PC-9 (cell line): ENCODE measurements around the gene STMN3. TPM values are rescaled to one million over a fixed set of nuclear protein-coding genes. Genes with fewer than 3 reads are reported as not detected.

Source experiments
- BruUV-seq: library from RNA; stranded (reverse); fragments of 400-500 nt; replicated peaks from 2 replicates; lab custom pipeline; 2021; lab: Mats Ljungman, UMichigan
- CTCF ChIA-PET: fragments of 300-600 bp; sonication (Branson Sonifier 250); formaldehyde crosslinking; loops from one replicate; lab custom pipeline; 2022; ENCODE audit warnings: antibody characterized with exemption; lab: Charles Lee
- POLR2A ChIA-PET: fragments of 300-600 bp; sonication (Branson Sonifier 250); formaldehyde crosslinking; loops from one replicate; lab custom pipeline; 2022; ENCODE audit warnings: antibody characterized with exemption; ENCODE audit not compliant: unreplicated experiment; lab: Charles Lee
- DNase-seq, 2 experiments: peaks; one replicate each; pipeline versions ENCODE4 v3.0.0 to v3.0.0-alpha.2; 2015 to 2022; ENCODE audit warnings: mixed read lengths in 1 of 2
- H2AFZ ChIP-seq: fragments of 200-600 bp; sonication (generic); 2 replicates; pipeline ENCODE4 v1.8.1; 2017; ENCODE audit warnings: antibody characterized with exemption
- H3F3A ChIP-seq: fragments of 200-600 bp; sonication (generic); 2 replicates; pipeline ENCODE4 v1.8.1; 2017; ENCODE audit warnings: antibody characterized with exemption, mild to moderate bottlenecking, low read depth; ENCODE audit not compliant: insufficient read depth
- H3K27ac ChIP-seq: fragments of 200-600 bp; sonication (generic); 2 replicates; pipeline ENCODE4 v1.6.1; 2016; ENCODE audit warnings: mixed run types
- H3K27me3 ChIP-seq: fragments of 200-600 bp; sonication (generic); 2 replicates; pipeline ENCODE4 v1.6.1; 2016; ENCODE audit warnings: low read depth, mixed run types; ENCODE audit not compliant: insufficient read depth
- H3K36me3 ChIP-seq: fragments of 200-600 bp; sonication (generic); 2 replicates; pipeline ENCODE4 v1.6.1; 2016; ENCODE audit warnings: low read depth, mixed run types
- H3K4me1 ChIP-seq: fragments of 200-600 bp; sonication (generic); replicated peaks from 2 replicates; pipeline ENCODE4 v1.6.1; 2016; ENCODE audit warnings: mixed run types; ENCODE audit not compliant: insufficient read depth
- H3K4me2 ChIP-seq: fragments of 200-600 bp; sonication (generic); 2 replicates; pipeline ENCODE4 v1.6.1; 2017; ENCODE audit warnings: mixed run types
- H3K4me3 ChIP-seq: fragments of 200-600 bp; sonication (generic); 2 replicates; pipeline ENCODE4 v1.6.1; 2016; ENCODE audit warnings: mixed run types
- H3K79me2 ChIP-seq: fragments of 200-600 bp; sonication (generic); 2 replicates; pipeline ENCODE4 v1.6.1; 2017; ENCODE audit warnings: low read depth, mixed run types
- H3K9me2 ChIP-seq: fragments of 200-600 bp; sonication (generic); 2 replicates; pipeline ENCODE4 v1.8.1; 2017; ENCODE audit warnings: mild to moderate bottlenecking; ENCODE audit not compliant: insufficient read depth
- H3K9me3 ChIP-seq: fragments of 200-600 bp; sonication (generic); 2 replicates; pipeline ENCODE4 v1.8.1; 2016; ENCODE audit warnings: low read depth; ENCODE audit not compliant: insufficient read depth
- H4K20me1 ChIP-seq: fragments of 200-600 bp; sonication (generic); 2 replicates; pipeline ENCODE4 v1.8.1; 2017; ENCODE audit not compliant: insufficient read depth
- EZH2 ChIP-seq: fragments of 200-600 bp; sonication (generic); IDR thresholded peaks from 2 replicates; pipeline ENCODE4 v1.8.0; 2017; ENCODE audit warnings: antibody characterized with exemption, low read depth
- intact Hi-C: fragments of 100-400 bp; cut with micrococcal nuclease; formaldehyde crosslinking; loops from one replicate; pipeline ENCODE4 v1.10.0; 2022; ENCODE audit not compliant: unreplicated experiment
- total RNA-seq: library from RNA; stranded (reverse); gene quantifications from 2 replicates; pipeline ENCODE4 v1.2.3, GENCODE V29; 2021
- TF ChIP-seq, protein P1 (sequence below): fragments of 200-600 bp; sonication (generic); conservative IDR thresholded peaks from 2 replicates; pipeline ENCODE4 v1.6.1; 2017; ENCODE audit warnings: mixed run types, antibody characterized with exemption, mild to moderate bottlenecking, moderate library complexity

The STMN3 gene
- total RNA-seq, 1 experiment from 2014 or later, result 24.3 TPM

DNA sequence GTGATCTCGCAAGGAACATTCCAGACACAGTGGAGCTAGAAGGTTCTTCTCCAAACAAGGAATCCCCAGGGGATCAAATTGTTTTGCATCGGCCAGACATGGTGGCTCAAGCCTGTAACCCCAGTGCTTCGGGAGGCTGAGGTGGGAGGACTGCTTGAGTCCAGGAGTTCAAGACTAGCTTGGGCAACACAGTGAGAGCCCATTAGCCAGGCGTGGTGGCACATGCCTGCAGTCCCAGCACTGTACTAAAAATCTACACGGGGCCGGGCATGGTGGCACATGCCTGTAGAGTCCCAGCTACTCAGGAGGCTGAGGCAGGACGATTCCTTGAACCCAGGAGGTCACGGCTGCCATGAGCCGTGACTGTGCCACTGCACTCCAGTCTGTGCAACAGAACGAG, 41.6 kb downstream of the STMN3 start:
- Histone ChIP-seq H4K20me1 (peaks cover 17% of the 10 kb centered on the region), H3K36me3 (0 out of 2 replicates have a peak, but pooled peaks cover 3% of the 10 kb centered on the region), H3K9me2 (no peaks in the 10 kb centered on the region), H3K27me3 (no peaks in the 10 kb centered on the region), H3K9me3 (no peaks in the 10 kb centered on the region), H3K27ac (no peak overlapping the region), H3K79me2 (peaks cover 34% of the 10 kb centered on the region), H3K4me2 (no peak overlapping the region), H3F3A (no peaks in the 10 kb centered on the region; the same call in 1 of the 2 replicates), H2AFZ (no peak overlapping the region), H3K4me1 (no peaks in the 10 kb centered on the region), H3K4me3 (no peak overlapping the region)
- intact Hi-C loops, result no loop called here
- POLR2A ChIA-PET, result no interaction called here
- CTCF ChIA-PET, result no interaction called here
- BruUV-seq, result no TSS peak
- TF ChIP-seq, protein P1, sequence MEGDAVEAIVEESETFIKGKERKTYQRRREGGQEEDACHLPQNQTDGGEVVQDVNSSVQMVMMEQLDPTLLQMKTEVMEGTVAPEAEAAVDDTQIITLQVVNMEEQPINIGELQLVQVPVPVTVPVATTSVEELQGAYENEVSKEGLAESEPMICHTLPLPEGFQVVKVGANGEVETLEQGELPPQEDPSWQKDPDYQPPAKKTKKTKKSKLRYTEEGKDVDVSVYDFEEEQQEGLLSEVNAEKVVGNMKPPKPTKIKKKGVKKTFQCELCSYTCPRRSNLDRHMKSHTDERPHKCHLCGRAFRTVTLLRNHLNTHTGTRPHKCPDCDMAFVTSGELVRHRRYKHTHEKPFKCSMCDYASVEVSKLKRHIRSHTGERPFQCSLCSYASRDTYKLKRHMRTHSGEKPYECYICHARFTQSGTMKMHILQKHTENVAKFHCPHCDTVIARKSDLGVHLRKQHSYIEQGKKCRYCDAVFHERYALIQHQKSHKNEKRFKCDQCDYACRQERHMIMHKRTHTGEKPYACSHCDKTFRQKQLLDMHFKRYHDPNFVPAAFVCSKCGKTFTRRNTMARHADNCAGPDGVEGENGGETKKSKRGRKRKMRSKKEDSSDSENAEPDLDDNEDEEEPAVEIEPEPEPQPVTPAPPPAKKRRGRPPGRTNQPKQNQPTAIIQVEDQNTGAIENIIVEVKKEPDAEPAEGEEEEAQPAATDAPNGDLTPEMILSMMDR, result no peak
- TF ChIP-seq EZH2, result no peak
- DNase-seq, result no peak

DNA sequence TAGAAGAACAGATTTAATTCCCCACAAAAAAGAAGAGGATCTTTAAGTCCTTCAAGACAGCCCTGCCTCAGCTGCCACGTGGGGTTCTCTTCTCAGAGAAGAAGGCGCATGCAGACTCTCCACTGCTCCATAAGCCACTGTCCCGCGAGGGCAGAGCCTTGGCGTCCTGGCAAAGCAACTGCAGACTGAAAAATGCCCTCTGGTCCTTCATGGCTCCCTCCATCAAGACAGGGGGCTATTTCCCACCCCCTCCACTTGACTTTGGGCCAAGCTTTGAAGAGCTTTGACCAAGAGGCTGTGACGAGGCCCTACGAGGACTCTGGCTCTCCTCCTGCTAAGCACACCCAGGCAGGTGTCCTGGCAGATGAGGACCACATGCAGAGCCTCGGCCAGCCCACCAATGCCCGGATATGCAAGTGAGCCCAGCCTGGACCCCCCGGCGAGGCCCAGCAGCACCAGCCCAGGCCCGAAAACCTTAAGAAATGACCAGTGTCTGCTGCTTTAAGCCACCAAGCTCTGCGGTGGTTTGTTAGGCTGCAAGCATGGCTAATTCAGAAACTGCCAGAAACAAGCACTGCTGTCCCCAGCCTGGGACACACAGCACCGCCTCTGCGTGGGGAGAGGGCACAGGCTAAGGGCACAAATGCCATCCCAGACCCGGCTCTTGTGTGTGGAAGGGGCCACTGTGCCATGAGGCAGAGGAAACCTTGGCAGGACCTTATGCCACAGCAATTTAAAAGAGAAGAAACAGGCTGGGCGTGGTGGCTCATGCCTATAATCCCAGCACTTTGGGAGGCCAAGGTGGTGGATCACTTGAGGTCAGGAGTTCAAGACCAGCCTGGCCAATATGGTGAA, 42.4 kb downstream of the STMN3 start:
- POLR2A ChIA-PET, result no interaction called here
- CTCF ChIA-PET, result no interaction called here

DNA sequence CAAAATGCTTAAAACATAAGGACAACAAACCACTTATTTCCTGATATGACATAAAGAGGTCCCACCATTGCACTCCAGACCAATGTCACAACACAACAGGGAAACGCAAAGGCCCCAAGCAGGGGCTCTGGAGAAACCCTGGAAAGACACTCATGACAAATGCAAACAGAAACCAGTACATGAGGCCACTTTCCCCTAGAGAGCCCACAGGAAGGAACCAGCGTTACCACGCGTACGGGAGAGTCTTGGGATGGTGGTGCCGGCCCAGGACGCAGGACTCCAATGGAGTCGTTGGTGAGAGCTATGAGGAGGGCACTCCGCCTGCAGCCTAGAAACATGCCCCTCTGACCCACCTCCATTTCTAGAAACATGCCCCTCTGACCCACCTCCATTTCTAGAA, 46.5 kb downstream of the STMN3 start:
- POLR2A ChIA-PET, result no interaction called here
- peaks cover 7% of the 10 kb centered on the region; the same call in 1 of the 2 replicates for H4K20me1 ChIP-seq
- H3K27me3 ChIP-seq, result no peaks in the 10 kb centered on the region
- TF ChIP-seq, protein P1, result no peak
- no peak for TF ChIP-seq EZH2
- 0 out of 2 replicates have a peak, but pooled peaks cover 8% of the 10 kb centered on the region for H3K36me3 ChIP-seq
- BruUV-seq, result no TSS peak
- no peaks in the 10 kb centered on the region for H3K9me3 ChIP-seq
- no peaks in the 10 kb centered on the region for H3K9me2 ChIP-seq
- no peak overlapping the region for H3K4me3 ChIP-seq
- H3K4me1 ChIP-seq, result no peaks in the 10 kb centered on the region
- H2AFZ ChIP-seq, result no peak overlapping the region
- intact Hi-C loops, result no loop called here
- no peak for DNase-seq
- H3K79me2 ChIP-seq, result peaks cover 13% of the 10 kb centered on the region
- no peak overlapping the region for H3K27ac ChIP-seq
- CTCF ChIA-PET, result no interaction called here
- H3F3A ChIP-seq, result no peaks in the 10 kb centered on the region; the same call in 1 of the 2 replicates
- H3K4me2 ChIP-seq, result no peak overlapping the region

More for the DNA sequence above, 42.4 kb downstream of the STMN3 start:
- H2AFZ ChIP-seq, result no peak overlapping the region
- TF ChIP-seq EZH2, result no peak
- TF ChIP-seq, protein P1, result no peak
- H3K4me3 ChIP-seq, result no peak overlapping the region
- H4K20me1 ChIP-seq, result peaks cover 17% of the 10 kb centered on the region
- BruUV-seq, result no TSS peak
- no peaks in the 10 kb centered on the region for H3K27me3 ChIP-seq
- no peak overlapping the region for H3K27ac ChIP-seq
- no peaks in the 10 kb centered on the region; the same call in 1 of the 2 replicates for H3F3A ChIP-seq
- no peaks in the 10 kb centered on the region for H3K9me2 ChIP-seq
- H3K9me3 ChIP-seq, result no peaks in the 10 kb centered on the region
- 0 out of 2 replicates have a peak, but pooled peaks cover 3% of the 10 kb centered on the region for H3K36me3 ChIP-seq
- no peaks in the 10 kb centered on the region for H3K4me1 ChIP-seq
- intact Hi-C loops, result no loop called here
- DNase-seq, result no peak
- peaks cover 34% of the 10 kb centered on the region for H3K79me2 ChIP-seq
- no peak overlapping the region for H3K4me2 ChIP-seq
